Smooth muscle cell (in vitro differentiated cells): Measurements from ENCODE around the gene MDK. TPM values are rescaled to one million over a fixed set of nuclear protein-coding genes. Genes with fewer than 3 reads are reported as not detected.

ENCODE experiments used
- DNase-seq: peaks from one replicate; lab custom pipeline; 2025; ENCODE audit not compliant: unreplicated experiment; lab: John Stamatoyannopoulos, UW
- H2AFZ ChIP-seq: fragments of 200-600 bp; sonication (generic); 2 replicates; pipeline ENCODE4 v1.6.0; 2016; ENCODE audit warnings: antibody characterized with exemption, low read depth, mild to moderate bottlenecking
- H3F3A ChIP-seq: fragments of 200-600 bp; sonication (generic); 2 replicates; pipeline ENCODE4 v1.6.0; 2017; ENCODE audit warnings: antibody characterized with exemption, low read depth
- H3K27ac ChIP-seq: fragments of 200-600 bp; sonication (generic); 2 replicates; pipeline ENCODE4 v1.5.1; 2016; ENCODE audit warnings: low read depth, mild to moderate bottlenecking
- H3K27me3 ChIP-seq: fragments of 200-600 bp; sonication (generic); 2 replicates; pipeline ENCODE4 v1.6.1; 2016; ENCODE audit warnings: low read depth, mild to moderate bottlenecking
- H3K36me3 ChIP-seq: fragments of 200-600 bp; sonication (generic); 2 replicates; pipeline ENCODE4 v1.5.1; 2016; ENCODE audit warnings: low read depth
- H3K4me1 ChIP-seq: fragments of 200-600 bp; sonication (generic); 2 replicates; pipeline ENCODE4 v1.5.1; 2016; ENCODE audit warnings: low read depth
- H3K4me2 ChIP-seq: fragments of 200-600 bp; sonication (generic); 2 replicates; pipeline ENCODE4 v1.6.0; 2016; ENCODE audit warnings: mild to moderate bottlenecking
- H3K4me3 ChIP-seq: fragments of 200-600 bp; sonication (generic); 2 replicates; pipeline ENCODE4 v1.5.1; 2016; ENCODE audit warnings: mild to moderate bottlenecking
- H3K79me2 ChIP-seq: fragments of 200-600 bp; sonication (generic); 2 replicates; pipeline ENCODE4 v1.6.0; 2016; ENCODE audit warnings: low read depth, mild to moderate bottlenecking
- H3K9ac ChIP-seq: fragments of 200-600 bp; sonication (generic); 2 replicates; pipeline ENCODE4 v1.6.0; 2016; ENCODE audit warnings: low read depth
- H3K9me3 ChIP-seq: fragments of 200-600 bp; sonication (generic); replicated peaks from 2 replicates; pipeline ENCODE4 v1.5.1; 2016; ENCODE audit warnings: low read depth
- H4K20me1 ChIP-seq: fragments of 200-600 bp; sonication (generic); 2 replicates; pipeline ENCODE4 v1.6.0; 2016; ENCODE audit warnings: low read depth
- CTCF ChIP-seq: fragments of 200-600 bp; sonication (generic); IDR thresholded peaks from 2 replicates; pipeline ENCODE4 v1.5.1; 2017; ENCODE audit warnings: borderline replicate concordance, mild to moderate bottlenecking, antibody characterized with exemption; ENCODE audit not compliant: insufficient read depth, poor library complexity, severe bottlenecking
- WGBS: methylation state at CpG from one replicate; pipeline ENCODE4 v1.1.7; 2016; ENCODE audit warnings: low lambda C conversion rate; 5-methylcytosine and 5-hydroxymethylcytosine counted together
- polyA plus RNA-seq: library from polyadenylated mRNA; unstranded; fragments of >200 nt; fragmentation: Nextera tagmentation; extraction: Ambion mirVana; gene quantifications from 2 replicates; pipeline ENCODE4 v1.2.1, GENCODE V29; 2016
- total RNA-seq: library from RNA; depleted of rRNA; stranded (reverse); fragments of >200 nt; gene quantifications from 2 replicates; pipeline ENCODE4 v1.2.3, GENCODE V29; 2014

Gene MDK
- total and polyA plus RNA-seq, 2 experiments from 2014 or later = 490 to 667 TPM

- Histone ChIP-seq H4K20me1 (no peaks in the 10 kb centered on the region), H3K36me3 (no peaks in the 10 kb centered on the region), H3K27ac (no peak overlapping the region), H3K4me1 (no peaks in the 10 kb centered on the region), H3K27me3 (no peaks in the 10 kb centered on the region), H3K79me2 (no peaks in the 10 kb centered on the region), H3F3A (peaks cover 3% of the 10 kb centered on the region), H3K4me2 (no peak overlapping the region), H2AFZ (no peak overlapping the region), H3K9me3 (no peaks in the 10 kb centered on the region), H3K4me3 (no peak overlapping the region), H3K9ac (no peak overlapping the region)
- no peak for TF ChIP-seq CTCF
- 96% methylated on average over 17 of the region's 19 CpGs for WGBS
- no peak for DNase-seq
Measured at GRCh38 chr11:46376258-46377050, 5.0 kb upstream of the MDK start.

- Histone ChIP-seq H3F3A (peaks cover 3% of the 10 kb centered on the region), H3K79me2 (no peaks in the 10 kb centered on the region), H3K4me1 (no peaks in the 10 kb centered on the region), H3K27ac (no peak overlapping the region), H2AFZ (no peak overlapping the region), H3K4me2 (no peak overlapping the region), H3K9me3 (no peaks in the 10 kb centered on the region), H3K4me3 (no peak overlapping the region), H4K20me1 (no peaks in the 10 kb centered on the region), H3K9ac (no peak overlapping the region), H3K36me3 (no peaks in the 10 kb centered on the region), H3K27me3 (no peaks in the 10 kb centered on the region)
- no peak for TF ChIP-seq CTCF
- no peak for DNase-seq
- WGBS = 96% methylated on average over 11 of the region's 11 CpGs
Measured at GRCh38 chr11:46377290-46377689, 4.2 kb upstream of the MDK start.

GRCh38 chr11:46377831-46378230 lies 3.6 kb upstream of the MDK start:
- no peak for DNase-seq
- Histone ChIP-seq H3K4me2 (no peak overlapping the region), H4K20me1 (peaks cover 5% of the 10 kb centered on the region), H3K79me2 (no peaks in the 10 kb centered on the region), H3K27me3 (no peaks in the 10 kb centered on the region), H3K9me3 (no peaks in the 10 kb centered on the region), H3K27ac (no peak overlapping the region), H3F3A (peaks cover 3% of the 10 kb centered on the region), H3K4me1 (peaks cover 5% of the 10 kb centered on the region), H3K36me3 (no peaks in the 10 kb centered on the region), H2AFZ (no peak overlapping the region), H3K9ac (no peak overlapping the region), H3K4me3 (no peak overlapping the region)
- no peak for TF ChIP-seq CTCF
- WGBS = 96% methylated on average over 5 of the region's 5 CpGs

GRCh38 chr11:46378296-46378695 lies 3.2 kb upstream of the MDK start:
- Histone ChIP-seq H3K36me3 (no peaks in the 10 kb centered on the region), H3F3A (peaks cover 3% of the 10 kb centered on the region), H3K4me3 (no peak overlapping the region), H3K79me2 (no peaks in the 10 kb centered on the region), H3K4me1 (peaks cover 8% of the 10 kb centered on the region), H3K9me3 (no peaks in the 10 kb centered on the region), H4K20me1 (peaks cover 9% of the 10 kb centered on the region), H3K9ac (no peak overlapping the region), H3K27ac (no peak overlapping the region), H2AFZ (no peak overlapping the region), H3K27me3 (no peaks in the 10 kb centered on the region), H3K4me2 (no peak overlapping the region)
- no peak for DNase-seq
- no peak for TF ChIP-seq CTCF
- 97% methylated on average over 10 of the region's 10 CpGs for WGBS
